Measurements from ENCODE around the gene JMJD4. TPM values are rescaled to one million over a fixed set of nuclear protein-coding genes. Genes with fewer than 3 reads are reported as not detected.
A peak's percentile ranks its signal among the peaks of the same experiment; 100 is the strongest.

JMJD4 gene
- total RNA-seq, 1 donor from 2014 or later: 28.3 TPM

DNA sequence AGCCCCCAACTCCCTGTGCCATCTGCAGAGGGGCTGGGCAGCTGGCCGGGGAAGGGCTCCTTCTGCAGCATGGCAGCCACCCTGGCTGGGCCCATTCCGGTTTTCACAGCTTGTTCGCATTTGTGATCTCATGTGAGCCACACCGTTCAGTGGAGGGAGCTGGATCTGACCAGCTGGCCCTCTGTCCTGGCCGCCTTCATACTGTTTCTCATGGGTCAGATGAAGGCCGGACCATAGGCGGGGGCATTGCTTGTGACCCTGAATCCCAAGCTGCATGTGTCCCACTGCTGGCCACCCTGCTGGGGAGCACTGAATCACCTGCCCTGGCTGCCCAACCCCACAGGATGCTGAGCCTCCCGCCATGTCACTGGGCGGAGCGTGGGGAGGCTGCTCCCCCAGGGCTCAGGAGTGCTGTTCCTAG, 43.9 kb upstream of the JMJD4 start:
- Mint-ChIP-seq H3K4me3 (no peak overlapping the region), H3K27ac (ENCODE audit: unreplicated experiment) (no peak overlapping the region), H3K4me1 (peaks cover 5% of the 10 kb centered on the region), H3K36me3 (ENCODE audit: low read depth) (no peaks in the 10 kb centered on the region), H3K9me3 (no peaks in the 10 kb centered on the region), H3K27me3 (ENCODE audit: low read depth) (no peaks in the 10 kb centered on the region)
- TF ChIP-seq, protein P1, sequence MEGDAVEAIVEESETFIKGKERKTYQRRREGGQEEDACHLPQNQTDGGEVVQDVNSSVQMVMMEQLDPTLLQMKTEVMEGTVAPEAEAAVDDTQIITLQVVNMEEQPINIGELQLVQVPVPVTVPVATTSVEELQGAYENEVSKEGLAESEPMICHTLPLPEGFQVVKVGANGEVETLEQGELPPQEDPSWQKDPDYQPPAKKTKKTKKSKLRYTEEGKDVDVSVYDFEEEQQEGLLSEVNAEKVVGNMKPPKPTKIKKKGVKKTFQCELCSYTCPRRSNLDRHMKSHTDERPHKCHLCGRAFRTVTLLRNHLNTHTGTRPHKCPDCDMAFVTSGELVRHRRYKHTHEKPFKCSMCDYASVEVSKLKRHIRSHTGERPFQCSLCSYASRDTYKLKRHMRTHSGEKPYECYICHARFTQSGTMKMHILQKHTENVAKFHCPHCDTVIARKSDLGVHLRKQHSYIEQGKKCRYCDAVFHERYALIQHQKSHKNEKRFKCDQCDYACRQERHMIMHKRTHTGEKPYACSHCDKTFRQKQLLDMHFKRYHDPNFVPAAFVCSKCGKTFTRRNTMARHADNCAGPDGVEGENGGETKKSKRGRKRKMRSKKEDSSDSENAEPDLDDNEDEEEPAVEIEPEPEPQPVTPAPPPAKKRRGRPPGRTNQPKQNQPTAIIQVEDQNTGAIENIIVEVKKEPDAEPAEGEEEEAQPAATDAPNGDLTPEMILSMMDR (conservative IDR thresholded peaks at IDR 0.05): no peak
- no peak for DNase-seq (ENCODE audit: low read depth, low spot score)

DNA sequence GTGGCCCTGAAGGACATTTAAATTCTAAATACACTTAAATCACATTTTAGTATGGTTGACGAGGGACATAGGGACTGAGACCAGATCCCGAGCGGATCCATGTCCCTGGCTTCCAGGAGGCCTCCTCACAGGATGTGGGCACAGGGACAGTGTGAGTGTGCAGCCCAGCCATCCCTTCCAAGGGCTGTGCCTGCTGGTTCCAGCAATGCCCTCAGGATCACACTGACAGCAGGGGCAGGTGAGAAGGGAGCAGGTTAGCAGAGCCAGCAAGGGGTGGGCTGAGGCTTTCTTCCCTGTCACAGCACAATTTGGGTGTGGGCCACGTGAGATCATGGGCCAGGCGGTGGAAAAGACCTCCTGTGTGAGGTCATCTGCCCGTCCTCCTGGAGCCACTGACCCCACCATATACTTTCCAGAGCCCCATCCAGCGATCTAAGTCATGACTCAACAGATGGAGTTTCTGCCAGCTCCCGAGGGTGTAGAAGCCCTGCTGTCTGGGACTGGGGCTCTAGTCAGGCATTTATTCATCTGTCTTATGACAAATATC, 43.4 kb upstream of the JMJD4 start:
- Mint-ChIP-seq H3K36me3 (ENCODE audit: low read depth) (no peaks in the 10 kb centered on the region), H3K27me3 (ENCODE audit: low read depth) (no peaks in the 10 kb centered on the region), H3K4me3 (no peak overlapping the region), H3K9me3 (no peaks in the 10 kb centered on the region), H3K27ac (ENCODE audit: unreplicated experiment) (no peak overlapping the region), H3K4me1 (peaks cover 5% of the 10 kb centered on the region)
- no peak for DNase-seq (ENCODE audit: low read depth, low spot score)
- TF ChIP-seq, protein P1 (conservative IDR thresholded peaks at IDR 0.05): no peak

DNA sequence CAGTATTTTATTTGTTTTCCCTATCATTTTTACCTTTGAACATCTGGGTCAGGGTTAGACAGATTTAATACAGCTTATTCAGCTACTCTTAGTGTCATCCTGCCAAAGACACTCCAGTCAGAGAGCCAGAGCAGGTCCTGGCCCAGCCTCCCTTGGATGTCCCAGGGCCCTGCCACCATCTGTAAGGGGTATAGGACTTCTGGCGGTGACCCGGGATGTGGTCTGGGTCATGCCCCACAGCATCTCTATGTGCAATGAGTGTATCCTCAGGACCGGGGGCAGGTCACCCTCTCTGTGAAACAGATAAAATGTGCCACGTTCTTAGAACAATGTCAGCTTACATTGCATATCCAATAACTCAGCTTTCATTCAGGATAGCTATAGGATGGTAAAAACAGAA, 42.5 kb upstream of the JMJD4 start:
- no peak overlapping the region for H3K27ac Mint-ChIP-seq (ENCODE audit: unreplicated experiment)
- H3K4me3 Mint-ChIP-seq: no peak overlapping the region
- TF ChIP-seq, protein P1 (conservative IDR thresholded peaks at IDR 0.05): no peak
- H3K4me1 Mint-ChIP-seq: peaks cover 5% of the 10 kb centered on the region
- no peak for DNase-seq (ENCODE audit: low read depth, low spot score)
- H3K36me3 Mint-ChIP-seq (ENCODE audit: low read depth): no peaks in the 10 kb centered on the region
- H3K9me3 Mint-ChIP-seq: no peaks in the 10 kb centered on the region
- H3K27me3 Mint-ChIP-seq (ENCODE audit: low read depth): no peaks in the 10 kb centered on the region

DNA sequence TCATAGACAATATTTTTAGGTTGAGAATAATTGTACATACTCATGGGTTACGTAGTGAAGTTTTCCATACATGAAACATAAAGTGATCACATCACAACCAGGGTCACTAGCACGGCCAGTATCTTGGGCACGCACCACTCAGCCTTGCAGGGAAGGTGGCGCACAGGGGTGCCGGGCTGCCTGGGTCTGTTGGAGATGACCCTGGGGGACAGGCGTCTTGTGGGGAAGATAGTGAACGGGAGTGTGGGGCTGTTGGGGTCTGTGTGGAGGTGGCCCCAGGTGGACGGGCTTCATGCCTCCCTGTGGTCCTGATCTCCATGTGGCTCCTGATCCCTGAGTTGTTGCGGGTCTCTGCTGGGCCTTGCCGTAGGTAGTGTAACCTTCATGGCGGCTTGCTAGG, 42.1 kb upstream of the JMJD4 start:
- no peak for DNase-seq (ENCODE audit: low read depth, low spot score)
- Mint-ChIP-seq H3K4me1 (peaks cover 5% of the 10 kb centered on the region), H3K27ac (ENCODE audit: unreplicated experiment) (no peak overlapping the region), H3K4me3 (no peak overlapping the region), H3K9me3 (no peaks in the 10 kb centered on the region), H3K36me3 (ENCODE audit: low read depth) (no peaks in the 10 kb centered on the region), H3K27me3 (ENCODE audit: low read depth) (no peaks in the 10 kb centered on the region)
- TF ChIP-seq, protein P1 (conservative IDR thresholded peaks at IDR 0.05): no peak

DNA sequence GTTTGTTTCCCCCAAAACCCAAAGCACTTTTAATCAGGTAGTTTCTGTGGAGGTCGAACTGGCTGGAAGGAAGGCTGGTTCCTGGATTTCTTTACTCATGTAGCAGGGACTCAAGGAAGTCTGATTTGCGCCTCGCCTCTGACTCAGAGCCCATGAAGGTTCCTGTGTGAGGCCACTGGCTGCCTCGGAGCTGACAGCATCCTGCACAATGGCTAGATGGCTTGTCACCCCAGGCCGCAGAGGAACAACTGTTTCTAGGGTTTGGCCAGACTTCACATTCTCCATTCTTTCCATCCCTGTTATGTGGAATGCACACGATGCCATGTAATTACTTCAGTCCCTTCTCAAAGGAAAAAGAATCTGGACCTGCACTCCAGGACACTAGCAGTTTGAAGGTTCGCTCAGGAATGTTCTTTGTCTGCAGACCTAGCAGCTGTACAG, 41.2 kb upstream of the JMJD4 start:
- H3K27ac Mint-ChIP-seq (ENCODE audit: unreplicated experiment): peak overlapping the region; percentile 50
- no peaks in the 10 kb centered on the region for H3K9me3 Mint-ChIP-seq
- H3K4me1 Mint-ChIP-seq: peaks cover 5% of the 10 kb centered on the region
- no peaks in the 10 kb centered on the region for H3K36me3 Mint-ChIP-seq (ENCODE audit: low read depth)
- no peak for DNase-seq (ENCODE audit: low read depth, low spot score)
- no peak overlapping the region for H3K4me3 Mint-ChIP-seq
- TF ChIP-seq, protein P1 (conservative IDR thresholded peaks at IDR 0.05): no peak
- H3K27me3 Mint-ChIP-seq (ENCODE audit: low read depth): no peaks in the 10 kb centered on the region
